Tibial nerve (tissue), 4 donors: ENCODE results near the gene ZKSCAN5.

Experiments used
- CTCF ChIP-seq, 5 experiments: fragments of 200-600 bp in 3 of 5; fragments of 450-650 bp in 2 of 5; sonication (generic) in 3 of 5; IDR thresholded peaks; one replicate each; pipeline ENCODE4 v1.5.1; 2016 to 2019; ENCODE audit warnings: antibody characterized with exemption in 5 of 5, mild to moderate bottlenecking in 3 of 5, moderate library complexity in 2 of 5
- EP300 ChIP-seq, 2 donors: sonication (generic); formaldehyde crosslinking; IDR thresholded peaks; one replicate each; pipeline ENCODE4 v1.6.1; 2017; ENCODE audit warnings: antibody characterized with exemption in 2 of 2, mild to moderate bottlenecking in 1 of 2
- POLR2A ChIP-seq, 2 donors: fragments of 450-650 bp; IDR thresholded peaks; one replicate each; pipeline ENCODE4 v1.6.1; 2017; ENCODE audit warnings: antibody characterized with exemption in 2 of 2, mild to moderate bottlenecking in 2 of 2, moderate library complexity in 2 of 2

GRCh38 chr7:99576251-99576650, 71.8 kb downstream of the ZKSCAN5 start:
- TF ChIP-seq EP300 (IDR thresholded peaks at IDR 0.05) (no peak), CTCF (IDR thresholded peaks at IDR 0.05) (no peak), POLR2A (IDR thresholded peaks at IDR 0.05) (no peak)
